T-helper 17 cell (primary cell): ENCODE results near the gene HOXB1. TPM values are rescaled to one million over a fixed set of nuclear protein-coding genes. Genes with fewer than 3 reads are reported as not detected.

Experiments
- ATAC-seq: fragments of 150-1000 bp; cut with Tn5 transposase; 2 replicates; pipeline ENCODE4 v1.10.0; 2021; ENCODE audit warnings: mild to moderate bottlenecking, moderate library complexity
- DNase-seq, 3 donors: peaks; one replicate each; pipeline versions ENCODE4 v3.0.0 to v3.0.0-alpha.2; 2020 to 2021
- H3K9me3 ChIP-seq: one replicate; pipeline ENCODE4 v1.7.0; 2013; ENCODE audit warnings: low read length, mild to moderate bottlenecking; ENCODE audit not compliant: control insufficient read depth, poor library complexity, severe bottlenecking
- H3K27ac Mint-ChIP-seq: one replicate; pipeline ENCODE4 v1.8.0; 2022; ENCODE audit warnings: mild to moderate bottlenecking, moderate library complexity, mixed read lengths
- H3K27me3 Mint-ChIP-seq: one replicate; pipeline ENCODE4 v1.8.0; 2022; ENCODE audit warnings: mixed read lengths
- H3K36me3 Mint-ChIP-seq: one replicate; pipeline ENCODE4 v1.8.0; 2022; ENCODE audit warnings: low read depth, mixed read lengths
- H3K4me1 Mint-ChIP-seq: one replicate; pipeline ENCODE4 v1.8.0; 2022; ENCODE audit warnings: mild to moderate bottlenecking, mixed read lengths
- H3K4me3 Mint-ChIP-seq: one replicate; pipeline ENCODE4 v1.8.0; 2022; ENCODE audit warnings: mild to moderate bottlenecking, moderate library complexity, mixed read lengths
- total RNA-seq, 4 donors: library from RNA in 2 of 4; stranded (reverse) in 2 of 4; gene quantifications; one replicate each; pipeline ENCODE4 v1.2.3 and lab custom pipeline; 2022 to 2026

The HOXB1 gene
- total RNA-seq = not detected
- total RNA-seq (lab: John Stamatoyannopoulos, UW) = 0 reads per million in 2 donors

- ATAC-seq (no peak), DNase-seq (no peak)
- Mint-ChIP-seq H3K4me1 (peaks cover 5% of the 10 kb centered on the region), H3K36me3 (no peaks in the 10 kb centered on the region), H3K27ac (no peak within 1 kb of the TSS), H3K27me3 (peaks cover 25% of the 10 kb centered on the region), H3K4me3 (no peak within 1 kb of the TSS)
- no peaks in the 10 kb centered on the region for H3K9me3 ChIP-seq
Measured at GRCh38 chr17:48530887-48531272, at the start of gene HOXB1. HOXB1 (minus strand) TSS chr17:48531011; CDS start chr17:48530904, 107 bp downstream.

- ATAC-seq (no peak), DNase-seq (no peak)
- Mint-ChIP-seq H3K27me3 (peaks cover 57% of the 10 kb centered on the region), H3K4me3 (peak overlapping the region; percentile 72), H3K4me1 (peaks cover 46% of the 10 kb centered on the region), H3K36me3 (peaks cover 2% of the 10 kb centered on the region), H3K27ac (no peak overlapping the region)
- no peaks in the 10 kb centered on the region for H3K9me3 ChIP-seq
Measured at GRCh38 chr17:48579760-48580554, 49.1 kb upstream of the HOXB1 start.

GRCh38 chr17:48579471-48579759 is 48.6 kb upstream of the HOXB1 start:
- H3K9me3 ChIP-seq = no peaks in the 10 kb centered on the region
- Mint-ChIP-seq H3K4me3 (peak overlapping the region; percentile 95), H3K36me3 (peaks cover 2% of the 10 kb centered on the region), H3K27me3 (peaks cover 55% of the 10 kb centered on the region), H3K4me1 (peaks cover 41% of the 10 kb centered on the region), H3K27ac (peak overlapping the region; percentile 67)
- ATAC-seq (no peak), DNase-seq (no peak)

- H3K27me3 Mint-ChIP-seq = peaks cover 50% of the 10 kb centered on the region
- peaks cover 41% of the 10 kb centered on the region for H3K4me1 Mint-ChIP-seq
- peaks cover 2% of the 10 kb centered on the region for H3K36me3 Mint-ChIP-seq
- no peak for DNase-seq
- peak overlapping the region; percentile 67 for H3K27ac Mint-ChIP-seq
- ATAC-seq = peak; percentile 63
- H3K4me3 Mint-ChIP-seq = peak overlapping the region; percentile 95
- H3K9me3 ChIP-seq = no peaks in the 10 kb centered on the region
Measured at GRCh38 chr17:48578616-48579470, 48.0 kb upstream of the HOXB1 start.

GRCh38 chr17:48577946-48578615 is 47.3 kb upstream of the HOXB1 start, which contains the start of gene HOXB4:
HOXB4 (minus strand) TSS chr17:48578350; CDS start chr17:48578319, 31 bp downstream.
- peak; percentile 86 for ATAC-seq
- Mint-ChIP-seq H3K4me3 (peak within 1 kb of the TSS; percentile 95), H3K4me1 (peaks cover 46% of the 10 kb centered on the region), H3K36me3 (peaks cover 2% of the 10 kb centered on the region), H3K27ac (peak within 1 kb of the TSS; percentile 67), H3K27me3 (peaks cover 43% of the 10 kb centered on the region)
- DNase-seq = peak in 2 of 3 donors; percentile 56 to 60
- no peaks in the 10 kb centered on the region for H3K9me3 ChIP-seq

GRCh38 chr17:48577330-48577945 is 46.6 kb upstream of the HOXB1 start:
- ATAC-seq = peak; percentile 14
- no peak for DNase-seq
- Mint-ChIP-seq H3K4me3 (peak overlapping the region; percentile 81), H3K36me3 (peaks cover 2% of the 10 kb centered on the region), H3K4me1 (peaks cover 43% of the 10 kb centered on the region), H3K27ac (no peak overlapping the region), H3K27me3 (peaks cover 36% of the 10 kb centered on the region)
- H3K9me3 ChIP-seq = no peaks in the 10 kb centered on the region

GRCh38 chr17:48576479-48577309 is 45.9 kb upstream of the HOXB1 start:
- H3K9me3 ChIP-seq = no peaks in the 10 kb centered on the region
- Mint-ChIP-seq H3K4me3 (peak overlapping the region; percentile 81), H3K36me3 (peaks cover 4% of the 10 kb centered on the region), H3K27ac (no peak overlapping the region), H3K27me3 (peaks cover 35% of the 10 kb centered on the region), H3K4me1 (peaks cover 41% of the 10 kb centered on the region)
- ATAC-seq = no peak
- no peak for DNase-seq

- Mint-ChIP-seq H3K36me3 (peaks cover 5% of the 10 kb centered on the region), H3K27ac (no peak overlapping the region), H3K4me1 (peaks cover 36% of the 10 kb centered on the region), H3K27me3 (peaks cover 28% of the 10 kb centered on the region), H3K4me3 (no peak overlapping the region)
- no peaks in the 10 kb centered on the region for H3K9me3 ChIP-seq
- DNase-seq (no peak), ATAC-seq (no peak)
Measured at GRCh38 chr17:48575673-48576478, 45.1 kb upstream of the HOXB1 start.

GRCh38 chr17:48575066-48575582 is 44.3 kb upstream of the HOXB1 start:
- H3K4me3 Mint-ChIP-seq = no peak overlapping the region
- H3K36me3 Mint-ChIP-seq = peaks cover 5% of the 10 kb centered on the region
- ATAC-seq (no peak), DNase-seq (no peak)
- no peak overlapping the region for H3K27ac Mint-ChIP-seq
- peaks cover 21% of the 10 kb centered on the region for H3K27me3 Mint-ChIP-seq
- H3K4me1 Mint-ChIP-seq = peaks cover 30% of the 10 kb centered on the region
- H3K9me3 ChIP-seq = no peaks in the 10 kb centered on the region

GRCh38 chr17:48574505-48575065 is 43.8 kb upstream of the HOXB1 start:
- Mint-ChIP-seq H3K4me1 (peaks cover 27% of the 10 kb centered on the region), H3K4me3 (no peak overlapping the region), H3K27me3 (peaks cover 15% of the 10 kb centered on the region)

GRCh38 chr17:48571826-48572417 is 41.1 kb upstream of the HOXB1 start:
- DNase-seq = no peak
- H3K4me3 Mint-ChIP-seq = no peak overlapping the region
- H3K36me3 Mint-ChIP-seq = peaks cover 3% of the 10 kb centered on the region

More at GRCh38 chr17:48574505-48575065, 43.8 kb upstream of the HOXB1 start:
- Mint-ChIP-seq H3K27ac (no peak overlapping the region), H3K36me3 (peaks cover 5% of the 10 kb centered on the region)
- no peaks in the 10 kb centered on the region for H3K9me3 ChIP-seq
- DNase-seq (no peak), ATAC-seq (no peak)

More at GRCh38 chr17:48571826-48572417, 41.1 kb upstream of the HOXB1 start:
- H3K27ac Mint-ChIP-seq = no peak overlapping the region
- no peaks in the 10 kb centered on the region for H3K9me3 ChIP-seq
- ATAC-seq = no peak
- H3K27me3 Mint-ChIP-seq = peaks cover 6% of the 10 kb centered on the region
- peaks cover 17% of the 10 kb centered on the region for H3K4me1 Mint-ChIP-seq
